AG04450 (cell line): ENCODE measurements around the gene ALG8. TPM values are rescaled to one million over a fixed set of nuclear protein-coding genes. Genes with fewer than 3 reads are reported as not detected.

Experiments
- CTCF ChIA-PET: fragments of 300-600, 350-600 bp; formaldehyde crosslinking; extraction: SDS; loops from one replicate; lab custom pipeline; 2022; ENCODE audit warnings: antibody characterized with exemption, inconsistent platforms; lab: Charles Lee
- POLR2A ChIA-PET: fragments of 350-600 bp; formaldehyde crosslinking; extraction: SDS; loops from one replicate; lab custom pipeline; 2021; ENCODE audit warnings: antibody characterized with exemption, inconsistent platforms; lab: Yijun Ruan, JAX
- DNase-seq: peaks from one replicate; pipeline ENCODE4 v3.0.0-alpha.2; 2011; ENCODE audit warnings: low read depth, low spot score
- H3K27ac ChIP-seq: one replicate; pipeline ENCODE4 v1.5.1; 2012; ENCODE audit warnings: low read depth, low read length, control low read depth
- H3K27me3 ChIP-seq: one replicate; pipeline ENCODE4 v1.6.0; 2012; ENCODE audit warnings: low read length; ENCODE audit not compliant: control insufficient read depth, insufficient read depth
- H3K4me3 ChIP-seq: 2 replicates; pipeline ENCODE4 v1.5.1; 2011; ENCODE audit warnings: mild to moderate bottlenecking, low read depth, low read length, control low read depth
- H3K9me3 ChIP-seq: 2 replicates; pipeline ENCODE4 v1.5.1; 2012; ENCODE audit warnings: low read length; ENCODE audit not compliant: control insufficient read depth, insufficient read depth
- CTCF ChIP-seq: IDR thresholded peaks from 2 replicates; pipeline ENCODE4 v1.5.1; 2011; ENCODE audit warnings: low read depth, low read length, control low read depth, inconsistent platforms
- polyA plus RNA-seq: library from polyadenylated mRNA; depleted of rRNA; stranded (reverse); fragments of >200 nt; gene quantifications from 2 replicates; pipeline ENCODE4 v1.2.3, GENCODE V29; 2011

Gene ALG8
- polyA plus RNA-seq, 1 experiment: 80.0 TPM

- DNase-seq: no peak
- ChIA-PET POLR2A (no interaction called here), CTCF (interaction anchor here (0.6 kb wide), 1 partner anchor 1301 kb away, joined by 3 read pairs; no protein-coding TSS in a partner anchor)
- no peak for TF ChIP-seq CTCF
- Histone ChIP-seq H3K27ac (no peak overlapping the region), H3K27me3 (no peaks in the 10 kb centered on the region), H3K4me3 (no peak overlapping the region), H3K9me3 (no peaks in the 10 kb centered on the region)
Observed at GRCh38 chr11:78067704-78068103, 71.7 kb downstream of the ALG8 start.

- no peak overlapping the region for H3K27ac ChIP-seq
- no peak for DNase-seq
- POLR2A ChIA-PET: interaction anchor here (0.7 kb wide), 1 partner anchor 71 kb away, joined by 7 read pairs; no protein-coding TSS in a partner anchor
- no peaks in the 10 kb centered on the region for H3K9me3 ChIP-seq
- no peak for TF ChIP-seq CTCF
- no peak overlapping the region for H3K4me3 ChIP-seq
- CTCF ChIA-PET: no interaction called here
- H3K27me3 ChIP-seq: no peaks in the 10 kb centered on the region
Observed at GRCh38 chr11:78066471-78066870, 73.0 kb downstream of the ALG8 start.

- ChIA-PET POLR2A (no interaction called here), CTCF (interaction anchor here (0.8 kb wide), 1 partner anchor 17 kb away, joined by 3 read pairs; no protein-coding TSS in a partner anchor)
Observed at GRCh38 chr11:78065203-78065602, 74.2 kb downstream of the ALG8 start.

GRCh38 chr11:78063440-78064181, 75.8 kb downstream of the ALG8 start, which contains the start of gene THRSP:
THRSP (plus strand) TSS chr11:78063861; CDS start chr11:78063882, 21 bp downstream.
- no peak within 1 kb of the TSS for H3K27ac ChIP-seq
- ChIA-PET CTCF (interaction anchor here (3.1 kb wide), 1 partner anchor 17 kb away, joined by 15 read pairs; no protein-coding TSS in a partner anchor), POLR2A (interaction anchor here (0.8 to 1.0 kb wide), 2 partner anchors 12 to 16 kb away, joined by 3 read pairs; partner anchors contain the start of gene NDUFC2)
- no peak within 1 kb of the TSS for H3K4me3 ChIP-seq
- H3K9me3 ChIP-seq: no peaks in the 10 kb centered on the region
- no peak for TF ChIP-seq CTCF
- no peaks in the 10 kb centered on the region for H3K27me3 ChIP-seq
- no peak for DNase-seq

More at GRCh38 chr11:78065203-78065602, 74.2 kb downstream of the ALG8 start:
- H3K27ac ChIP-seq: no peak overlapping the region
- no peak for TF ChIP-seq CTCF
- DNase-seq: no peak
- no peak overlapping the region for H3K4me3 ChIP-seq
- no peaks in the 10 kb centered on the region for H3K9me3 ChIP-seq
- no peaks in the 10 kb centered on the region for H3K27me3 ChIP-seq

GRCh38 chr11:78062671-78063070, 76.8 kb downstream of the ALG8 start:
- CTCF ChIA-PET: interaction anchor here (3.1 kb wide), 1 partner anchor 16 kb away, joined by 15 read pairs; no protein-coding TSS in a partner anchor
- POLR2A ChIA-PET: interaction anchor here (1.0 kb wide), 1 partner anchor 17 kb away, joined by 3 read pairs; the partner anchor contains the start of gene NDUFC2
- no peaks in the 10 kb centered on the region for H3K27me3 ChIP-seq
- H3K4me3 ChIP-seq: no peak overlapping the region
- DNase-seq: no peak
- no peak for TF ChIP-seq CTCF
- H3K27ac ChIP-seq: no peak overlapping the region
- no peaks in the 10 kb centered on the region for H3K9me3 ChIP-seq
